Stimulated activated CD8-positive, alpha-beta memory T cell treated with anti-CD3 and anti-CD28 coated beads, Interleukin-12 subunit alpha, Interleukin-12 subunit beta, amount 100 ng/mL, for 24 hours (primary cell): Measurements from ENCODE around the gene B4GALT4.

Source experiments
- DNase-seq: peaks from one replicate; pipeline ENCODE4 v3.0.0-alpha.2; 2020; ENCODE audit errors: extremely low read depth

Gene B4GALT4

DNA sequence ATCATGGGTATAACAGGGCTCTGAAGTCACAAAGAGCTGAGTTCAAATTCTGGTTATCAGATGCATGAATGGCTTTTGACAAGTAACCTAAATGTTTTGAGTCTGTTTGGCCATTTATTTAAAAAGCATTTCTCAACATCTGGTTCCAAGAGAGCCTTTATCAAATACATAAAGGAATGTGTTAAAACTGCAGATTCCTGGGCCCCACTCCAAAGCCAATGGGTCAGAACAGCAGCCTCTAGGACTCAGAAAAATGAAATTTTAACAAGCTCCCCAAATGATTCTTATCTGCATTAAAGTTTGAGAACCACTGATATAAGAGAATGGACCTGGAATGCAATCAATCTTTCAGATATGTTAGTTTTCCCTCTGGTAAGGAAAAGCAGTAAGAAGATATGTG lies 3.4 kb downstream of the B4GALT4 start:
- DNase-seq = no peak

DNA sequence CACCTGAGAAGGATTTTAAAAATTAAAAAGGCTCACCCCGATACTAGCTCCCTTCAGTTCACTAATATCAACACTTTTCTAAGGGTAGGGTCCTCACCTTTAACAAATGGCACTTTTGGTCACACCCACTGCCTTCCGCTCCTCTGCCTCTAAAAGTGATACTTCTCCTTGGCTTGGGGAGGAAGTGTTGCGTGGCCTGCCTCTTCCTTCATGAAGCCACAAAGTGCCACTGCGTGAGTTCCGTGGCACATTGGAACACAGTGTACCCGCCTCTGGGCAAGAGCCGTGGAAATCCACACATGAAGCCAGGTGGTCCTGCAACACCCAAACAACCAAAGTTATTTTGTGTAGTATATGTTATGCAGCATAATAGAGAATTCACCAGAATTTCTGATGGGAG lies 3.9 kb downstream of the B4GALT4 start:
- no peak for DNase-seq

DNA sequence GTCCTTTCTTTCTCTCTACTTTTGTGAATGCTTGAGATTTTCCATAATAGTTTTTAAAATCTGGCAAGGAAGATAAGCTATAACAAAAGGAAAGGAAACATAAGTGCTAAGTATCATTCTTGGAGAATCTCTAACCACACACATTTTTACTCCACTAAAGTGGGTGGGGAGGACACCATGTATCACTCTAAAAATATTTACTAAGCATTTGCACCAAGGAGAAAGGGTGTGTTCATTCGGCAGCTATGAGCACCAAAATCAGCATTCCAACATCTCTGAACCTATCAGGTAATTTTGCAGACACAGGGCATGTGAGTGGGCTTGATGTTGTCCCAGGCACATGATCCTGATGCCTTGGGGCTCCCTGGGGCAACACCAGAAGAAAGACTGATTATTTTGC lies 5.5 kb downstream of the B4GALT4 start:
- no peak for DNase-seq

DNA sequence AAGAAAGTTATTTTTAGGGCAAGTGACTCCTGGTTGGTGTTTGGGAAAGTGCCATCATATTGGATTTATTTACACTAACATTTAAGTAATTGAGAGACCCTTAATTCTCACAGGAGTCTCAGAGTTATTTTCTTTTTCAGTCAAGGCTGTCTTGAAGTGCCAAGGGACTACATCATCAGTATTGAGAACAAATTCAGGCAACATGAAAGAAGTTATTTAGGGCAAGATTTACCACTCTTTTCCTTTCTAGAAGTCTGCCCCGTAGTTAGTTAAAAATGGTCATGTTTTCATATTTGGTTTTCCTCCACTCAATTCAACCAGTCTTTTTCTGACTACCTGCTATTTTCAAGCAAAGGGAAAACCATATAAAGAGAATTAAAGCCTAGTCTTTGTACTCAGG lies 6.1 kb downstream of the B4GALT4 start:
- DNase-seq = no peak

DNA sequence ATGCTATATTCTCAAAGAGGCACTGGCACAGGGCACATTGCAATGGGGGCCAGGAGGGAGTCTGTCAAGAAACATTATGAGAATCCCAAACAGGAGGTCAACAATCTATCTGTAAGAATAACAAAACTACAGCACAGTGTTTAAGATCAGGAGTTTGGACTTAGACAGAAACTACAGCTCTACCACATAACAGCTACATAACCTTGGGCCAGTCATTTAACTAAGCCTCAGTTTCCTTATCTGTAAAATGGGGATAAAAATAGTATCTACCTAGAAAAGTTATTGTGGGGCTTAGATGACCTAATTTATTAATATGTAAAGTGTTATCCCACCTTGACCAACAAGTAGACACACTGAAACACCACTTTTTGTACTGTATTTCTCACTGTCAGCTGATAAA lies 9.9 kb downstream of the B4GALT4 start:
- no peak for DNase-seq

DNA sequence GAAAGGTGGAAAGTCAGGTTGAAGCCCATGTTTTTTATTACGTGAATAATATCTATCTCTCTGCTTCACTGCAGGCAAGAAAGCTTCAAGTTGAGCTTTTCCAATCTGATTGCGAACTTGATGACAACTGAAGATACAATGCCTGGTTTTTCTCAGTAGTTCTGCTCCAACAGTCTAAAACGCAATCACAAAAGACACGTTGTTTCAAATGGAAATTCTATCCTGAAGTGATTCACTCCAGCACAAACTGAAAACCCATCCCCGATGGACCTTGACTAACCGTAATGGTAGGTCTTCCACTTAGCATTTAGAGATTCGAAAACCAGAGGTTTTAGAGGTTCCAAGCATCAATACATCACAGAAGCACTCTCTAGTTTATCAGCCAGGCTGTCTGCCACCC lies 10.6 kb downstream of the B4GALT4 start:
- no peak for DNase-seq

DNA sequence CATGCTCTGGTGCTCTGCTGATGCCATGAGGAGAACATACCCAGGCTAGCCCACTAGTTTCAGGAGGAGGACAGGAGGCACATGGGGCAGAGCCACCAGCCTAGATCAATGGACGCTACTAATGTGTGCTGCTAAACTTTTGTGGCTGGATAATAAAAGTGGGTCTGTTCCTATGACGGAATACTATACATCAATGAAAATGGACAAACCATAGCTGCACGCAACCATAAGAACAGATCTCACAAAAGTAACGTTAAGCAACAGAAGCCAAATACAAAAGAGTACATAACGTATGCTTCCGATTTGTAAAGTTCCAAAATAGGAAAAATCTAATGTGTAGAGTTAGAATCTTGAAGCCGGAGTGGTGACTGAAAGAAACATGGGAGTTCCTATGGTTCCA lies 11.5 kb downstream of the B4GALT4 start:
- no peak for DNase-seq

DNA sequence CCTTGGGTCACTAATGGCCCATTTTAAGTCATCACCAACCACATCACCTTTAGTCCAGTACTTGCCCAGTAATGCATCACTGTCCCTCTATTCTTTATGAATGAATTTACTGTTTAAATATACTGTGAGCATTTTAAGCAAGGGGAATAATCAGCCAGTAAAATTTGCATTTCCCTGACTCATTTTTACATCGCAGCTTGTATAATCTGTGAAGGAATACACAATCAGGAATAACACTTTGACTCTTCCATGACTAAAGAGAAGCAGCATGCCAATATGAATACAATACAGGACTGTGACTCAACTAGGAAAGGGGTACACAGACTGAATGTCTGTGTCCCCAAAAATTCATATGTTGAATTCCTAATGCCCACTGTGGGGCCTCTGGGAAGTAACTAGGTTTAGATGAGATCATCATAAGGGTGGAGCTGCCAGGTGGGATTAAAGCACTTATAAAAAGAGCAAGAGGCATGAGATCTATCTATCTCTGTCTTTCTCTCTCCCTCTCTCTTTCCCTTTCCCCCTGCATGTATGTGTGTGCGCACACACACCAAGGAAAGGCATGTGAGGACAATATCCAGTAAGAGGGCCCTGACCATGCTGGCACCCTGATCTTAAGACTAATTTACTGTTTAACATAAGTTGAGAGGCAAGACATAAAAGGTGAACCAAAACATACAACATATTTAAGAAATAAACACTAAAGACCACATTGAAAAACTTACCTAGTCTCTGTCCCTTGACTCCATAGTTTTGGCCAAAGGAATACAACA lies 12.1 kb downstream of the B4GALT4 start:
- DNase-seq = no peak

DNA sequence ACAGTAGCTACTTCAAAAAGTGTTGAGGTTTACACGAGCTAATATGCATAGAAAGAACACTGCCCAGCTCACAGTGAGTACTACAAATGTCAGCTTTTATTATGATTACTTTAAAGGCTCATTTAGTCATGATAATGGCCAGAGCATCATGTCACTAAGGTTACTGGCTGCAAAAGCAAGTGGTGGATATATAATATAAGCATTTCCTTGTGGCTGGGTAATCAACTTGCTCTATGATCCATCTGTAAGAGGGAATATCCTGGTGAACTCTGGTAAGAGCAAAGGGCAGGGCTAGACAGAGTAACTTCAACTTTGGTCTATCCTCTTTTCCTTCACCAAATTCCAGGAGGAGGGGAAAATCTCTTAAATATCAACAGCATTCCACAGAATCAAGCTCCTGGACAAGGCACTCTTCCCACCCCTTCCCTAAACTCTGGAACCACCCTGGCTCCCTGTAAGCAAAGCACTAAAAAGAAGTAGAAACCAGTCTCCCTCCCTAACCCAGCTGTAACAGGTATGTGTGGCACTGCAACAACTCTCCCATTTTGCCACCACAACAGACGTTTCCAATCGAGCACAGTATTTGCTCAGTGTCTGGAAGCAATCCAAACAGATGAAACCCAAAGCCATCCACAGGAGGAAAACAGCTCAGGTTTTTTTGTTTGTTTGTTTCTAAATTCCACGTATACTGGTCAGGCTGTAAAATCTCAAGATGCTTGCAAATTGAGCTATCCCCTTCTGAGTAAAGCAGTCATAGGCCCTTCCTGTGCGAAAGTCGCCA lies 13.4 kb downstream of the B4GALT4 start:
- no peak for DNase-seq

DNA sequence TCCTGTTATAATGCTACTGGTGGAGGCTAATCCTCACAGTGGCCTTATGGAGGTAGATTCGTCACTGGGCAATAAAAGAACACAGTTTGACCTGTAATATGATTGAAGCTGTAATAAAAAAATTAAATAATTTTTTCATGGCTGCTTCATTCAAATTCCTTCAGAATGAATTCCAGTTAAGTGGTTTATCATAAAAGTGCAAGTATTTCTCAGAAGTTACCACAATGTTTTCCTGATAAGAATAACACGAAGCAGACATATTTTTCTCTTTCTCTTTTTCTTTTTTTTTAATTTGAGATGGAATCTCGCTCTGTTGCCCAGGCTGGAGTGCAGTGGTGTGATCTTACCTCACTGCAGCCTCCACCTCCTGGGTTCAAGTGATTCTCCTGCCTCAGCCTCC lies 15.6 kb downstream of the B4GALT4 start:
- DNase-seq = no peak

DNA sequence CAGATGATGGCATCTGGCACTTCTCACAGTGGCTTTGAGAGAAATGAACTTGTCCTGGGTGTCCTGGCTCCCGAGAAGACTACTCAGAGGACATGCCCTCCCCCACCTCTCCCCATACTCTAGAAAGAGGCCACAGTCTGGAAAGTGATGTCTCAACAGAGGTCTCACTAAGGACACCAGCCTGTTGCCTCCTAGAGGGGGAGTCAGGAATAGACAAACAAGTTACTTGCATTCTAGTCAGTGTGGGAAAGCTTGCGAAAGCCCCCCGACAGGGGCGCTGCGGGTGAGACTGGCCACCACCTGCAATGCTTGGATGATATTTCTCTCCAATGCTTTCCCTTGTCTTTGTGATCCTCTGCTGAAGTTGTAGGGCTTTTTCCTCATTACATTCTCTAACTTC lies 17.2 kb downstream of the B4GALT4 start:
- DNase-seq = no peak

DNA sequence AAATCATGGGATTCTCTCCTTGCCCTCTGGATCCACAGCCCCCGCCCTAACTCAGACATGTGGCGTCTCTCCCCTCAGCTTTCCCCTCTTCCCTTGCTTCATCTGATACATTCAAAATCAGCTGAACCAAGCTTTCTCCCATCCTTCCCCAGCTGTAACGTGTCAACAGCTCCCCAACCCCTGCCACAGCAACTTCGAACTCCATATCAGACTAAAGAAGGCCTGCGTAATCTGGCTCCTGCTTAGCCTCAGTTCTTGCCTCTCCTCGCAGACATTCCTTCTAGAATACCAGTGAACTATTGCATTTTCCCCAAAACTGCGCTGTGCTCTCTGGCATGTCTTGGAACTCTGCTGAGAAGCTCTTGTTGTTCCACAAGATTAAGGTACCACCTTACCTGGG lies 18.3 kb downstream of the B4GALT4 start:
- DNase-seq = no peak

DNA sequence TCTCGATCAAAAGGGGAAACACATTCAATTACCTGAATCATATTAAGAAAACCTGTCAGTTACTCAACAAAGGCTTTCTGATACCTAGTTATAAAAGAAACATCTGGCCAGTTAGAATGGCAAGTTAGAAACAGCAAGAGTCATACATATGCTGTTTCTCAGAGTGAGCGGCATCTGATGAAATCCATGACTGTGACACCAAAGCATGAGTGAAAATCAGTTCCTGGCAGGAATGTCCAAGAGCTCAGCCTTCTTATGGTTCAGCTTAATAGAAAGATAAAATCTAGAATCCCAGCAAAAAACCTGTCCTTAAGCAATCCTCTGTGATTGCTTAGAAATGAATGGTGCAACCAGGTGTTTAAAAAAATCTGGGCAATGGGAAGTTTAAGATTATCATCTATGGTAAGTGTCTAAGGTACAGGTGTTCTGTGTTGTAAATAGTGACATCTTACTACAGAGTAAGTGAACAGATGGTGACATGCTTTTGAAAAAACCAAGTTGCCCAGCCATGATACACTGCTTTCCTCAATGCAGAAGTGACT lies 18.8 kb downstream of the B4GALT4 start:
- DNase-seq = no peak

DNA sequence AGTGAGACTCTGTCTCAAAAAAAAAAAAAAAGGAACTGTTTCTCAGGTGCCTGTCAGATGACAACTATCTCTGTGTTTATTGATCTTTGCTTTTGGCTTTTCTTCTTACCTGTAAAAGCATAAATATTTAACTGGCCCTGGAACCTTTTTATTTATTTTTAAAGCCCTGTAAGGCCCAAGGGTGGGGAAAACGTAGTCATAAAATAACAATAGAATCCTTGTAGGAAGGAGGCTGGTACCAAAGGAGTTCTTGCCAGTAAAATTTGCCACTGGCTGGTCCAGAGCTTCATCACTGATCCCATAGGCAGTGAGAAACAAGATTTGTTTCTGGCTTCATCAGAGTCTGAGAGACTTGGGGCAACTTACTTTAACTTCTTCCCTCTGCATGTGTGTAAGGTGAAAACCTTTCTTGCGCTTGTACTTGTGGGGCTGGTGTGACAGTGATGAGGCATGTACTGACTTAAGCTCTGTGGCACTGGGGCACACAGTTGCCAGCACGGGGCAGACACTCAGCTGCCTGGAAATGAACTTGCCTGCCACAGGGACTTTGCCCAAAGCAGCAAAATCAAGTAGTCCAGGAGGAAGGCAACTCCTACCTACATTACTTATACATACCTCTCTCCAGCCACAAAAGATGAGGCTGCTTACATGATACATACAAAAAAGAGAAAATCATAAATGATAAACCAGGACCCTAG lies 19.6 kb downstream of the B4GALT4 start:
- DNase-seq = no peak

DNA sequence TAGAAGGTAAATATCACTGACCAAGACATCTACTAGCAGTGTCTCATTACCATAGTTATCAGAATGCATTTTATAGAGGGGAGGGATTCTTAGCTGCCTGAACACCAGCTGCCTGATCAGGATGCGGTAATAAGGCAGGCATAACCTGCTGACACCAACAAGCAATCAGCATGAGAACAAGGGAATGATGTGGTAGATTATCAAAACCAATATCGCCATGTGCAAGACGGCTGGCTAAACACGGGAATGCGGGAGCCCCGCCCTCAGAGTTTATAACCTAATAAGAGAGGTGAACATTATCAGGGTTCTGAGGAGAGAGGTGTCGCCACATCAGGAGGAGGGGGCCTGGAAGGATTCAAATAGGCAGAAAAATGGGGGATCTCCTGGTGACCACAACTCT lies 20.5 kb downstream of the B4GALT4 start:
- DNase-seq = no peak

DNA sequence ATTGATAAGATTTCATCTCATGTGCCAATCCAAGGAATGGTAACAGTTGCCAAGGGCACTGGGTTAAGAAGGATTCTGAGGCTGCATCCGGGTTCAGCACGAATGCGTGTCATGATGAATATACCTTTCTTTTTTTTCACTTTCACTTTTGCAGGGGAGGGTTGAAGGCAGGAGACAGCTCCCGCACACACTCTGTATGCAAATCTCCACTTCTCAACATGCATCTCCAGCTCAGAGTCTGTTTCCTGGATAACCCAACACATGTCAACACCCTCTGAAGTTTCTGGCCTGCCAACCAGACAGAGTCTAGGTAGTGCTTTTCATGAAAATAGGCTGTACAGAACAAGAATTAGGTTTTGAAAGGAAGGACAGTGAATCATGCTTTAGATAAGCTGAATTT lies 21.6 kb downstream of the B4GALT4 start:
- no peak for DNase-seq

DNA sequence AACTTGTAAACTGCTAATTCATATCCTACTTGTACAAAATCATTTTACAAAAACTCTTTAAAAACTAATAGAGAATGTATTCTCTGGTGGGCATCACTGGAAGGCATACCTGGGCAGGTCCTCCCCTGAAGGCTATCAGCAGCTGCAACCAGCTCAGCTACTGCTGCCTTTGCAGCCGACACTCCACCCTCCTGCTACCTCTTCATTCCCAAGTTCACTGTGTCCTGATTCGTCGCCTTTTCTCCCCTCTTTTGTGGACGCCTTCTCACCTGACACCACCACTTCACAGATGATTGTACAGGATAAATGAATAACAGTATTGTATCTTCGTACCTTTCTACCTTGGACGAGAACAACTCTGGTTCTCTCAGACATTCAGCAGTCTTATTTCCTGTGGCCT lies 28.9 kb downstream of the B4GALT4 start:
- no peak for DNase-seq

DNA sequence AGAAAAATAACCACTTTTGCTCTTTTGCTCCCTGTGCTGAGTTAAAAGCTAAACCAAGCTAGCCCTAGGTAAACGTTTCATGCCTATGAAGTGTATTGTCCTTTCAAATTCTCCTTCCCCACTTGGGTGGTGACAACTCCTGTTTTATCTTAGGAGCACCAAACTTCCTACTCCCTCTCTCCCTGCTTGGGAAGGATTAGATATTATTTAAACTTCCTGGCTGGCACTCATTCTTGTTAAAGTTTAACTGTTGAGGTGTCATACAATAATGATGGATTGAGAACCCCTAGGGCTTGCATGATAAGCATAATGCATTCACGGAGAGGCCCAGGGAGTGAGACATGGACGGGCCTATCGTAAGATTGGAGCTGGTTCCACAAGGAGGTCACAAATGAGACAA lies 29.5 kb downstream of the B4GALT4 start:
- no peak for DNase-seq

DNA sequence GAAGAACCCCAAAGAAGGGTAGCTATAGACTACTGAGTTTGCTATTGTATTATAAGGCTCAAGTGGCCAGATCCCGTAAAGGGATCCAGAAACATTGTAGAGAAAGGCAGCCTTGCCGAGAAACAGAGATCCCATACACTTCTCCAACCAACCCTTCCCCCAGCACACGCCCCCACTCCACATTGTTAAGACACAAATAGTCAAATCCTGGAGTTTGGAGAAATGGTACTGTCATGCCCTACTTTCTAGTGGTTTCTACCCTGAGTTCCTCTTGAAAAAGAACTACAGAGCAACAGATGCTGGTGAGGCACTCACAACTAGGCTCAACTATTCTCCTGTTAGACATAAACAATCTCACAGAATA lies 33.2 kb downstream of the B4GALT4 start:
- no peak for DNase-seq

DNA sequence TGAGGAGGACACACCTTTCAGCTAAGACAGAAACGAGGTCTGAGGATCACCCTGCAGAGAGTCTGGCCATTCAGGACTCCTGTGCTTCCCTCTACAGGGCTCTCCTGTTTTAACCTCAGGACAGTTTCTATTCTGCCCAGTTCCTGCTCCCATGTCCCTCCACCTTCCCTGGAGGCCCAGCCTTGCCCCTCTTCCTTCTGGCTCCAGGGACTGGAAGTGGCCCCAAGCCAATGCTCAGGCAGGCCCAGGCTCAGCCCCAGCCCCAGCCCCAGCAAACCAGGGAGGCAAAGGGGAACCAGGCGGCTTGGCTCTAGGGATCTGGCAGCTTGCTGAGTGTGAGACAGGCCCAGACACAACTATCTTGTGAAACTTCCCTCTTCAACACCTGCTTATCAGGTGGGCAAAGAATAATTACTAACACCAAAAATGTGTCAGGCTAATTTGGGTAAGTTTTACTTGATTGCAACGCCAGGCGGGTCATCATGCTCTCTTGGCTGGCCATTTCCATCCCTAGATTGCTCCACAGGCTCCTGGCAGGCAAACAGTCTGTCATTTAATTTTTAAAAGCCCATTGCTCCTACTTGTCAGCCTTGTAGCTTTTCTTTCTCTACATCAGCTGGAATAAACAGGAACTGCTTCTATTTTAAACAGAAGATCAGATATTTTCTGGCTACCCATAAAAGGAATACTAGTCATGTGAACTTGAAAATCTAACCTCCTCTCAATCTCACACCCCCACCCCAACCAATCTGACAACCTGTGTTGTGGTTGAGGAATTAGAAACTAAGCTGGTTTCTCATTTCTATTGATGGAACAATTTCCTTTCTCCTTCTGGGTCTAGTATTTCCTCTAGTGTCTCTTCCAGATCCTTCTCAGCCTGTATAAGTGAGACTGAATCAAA lies 33.8 kb downstream of the B4GALT4 start:
- no peak for DNase-seq

DNA sequence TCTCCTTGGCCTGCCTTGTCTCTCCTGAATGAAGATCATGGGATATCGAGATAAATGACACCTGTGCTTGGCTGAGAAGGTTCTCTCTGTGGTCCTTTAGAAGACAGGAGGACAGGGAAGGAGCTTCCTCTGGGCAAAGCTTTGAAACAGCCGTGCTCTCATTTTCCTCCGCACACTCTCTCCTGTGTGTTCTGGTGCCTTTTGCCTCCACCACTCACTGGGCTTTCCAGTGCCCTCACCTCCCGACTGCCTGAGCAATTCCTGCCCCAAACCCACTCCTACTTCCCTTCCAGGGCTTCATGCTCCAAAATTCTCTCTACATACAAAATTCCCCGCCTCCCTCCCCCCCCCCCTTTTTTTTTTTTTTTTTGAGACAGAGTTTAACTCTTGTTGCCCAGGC lies 35.0 kb downstream of the B4GALT4 start:
- DNase-seq = no peak

DNA sequence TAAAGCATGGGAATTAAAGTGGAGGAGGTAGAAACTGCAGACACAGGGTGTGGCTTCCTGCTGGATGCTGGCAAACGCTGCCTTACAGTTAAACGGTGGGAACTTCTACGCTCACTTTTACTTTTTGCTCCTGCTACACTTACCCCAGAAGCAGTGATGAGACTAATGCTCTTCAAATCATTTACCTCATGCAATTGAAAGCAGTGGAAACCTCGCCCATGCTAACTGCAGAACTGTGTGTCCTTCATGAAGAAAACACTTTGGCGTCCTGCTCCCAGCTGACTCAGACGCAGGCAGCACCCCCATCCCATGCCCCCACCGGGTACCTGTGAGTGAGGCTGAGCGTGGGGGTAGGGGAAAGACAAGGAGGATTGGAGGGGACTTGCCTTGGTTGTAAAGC lies 35.5 kb downstream of the B4GALT4 start:
- DNase-seq = no peak
